WTC11 (cell line): ENCODE data around the gene RPLP1. TPM values are rescaled to one million over a fixed set of nuclear protein-coding genes. Genes with fewer than 3 reads are reported as not detected.

ENCODE experiments used
- ATAC-seq: fragments of 200-7000 bp; cut with Tn5 transposase; 2 replicates; pipeline ENCODE4 v1.10.0; 2021; ENCODE audit warnings: mild to moderate bottlenecking, moderate library complexity
- CTCF ChIA-PET: fragments of 300-600 bp; sonication (Branson Sonifier 250); formaldehyde crosslinking; loops from one replicate; lab custom pipeline; 2021; ENCODE audit warnings: antibody characterized with exemption; lab: Charles Lee
- POLR2A ChIA-PET: fragments of 350-600 bp; sonication (Branson Sonifier 250); formaldehyde crosslinking; loops from one replicate; lab custom pipeline; 2021; ENCODE audit warnings: antibody characterized with exemption; lab: Charles Lee
- DNase-seq: peaks from one replicate; pipeline ENCODE4 v3.0.0; 2021; ENCODE audit warnings: low spot score
- H3K27ac Mint-ChIP-seq: 2 replicates; pipeline ENCODE4 v1.8.0; 2021; ENCODE audit warnings: mixed read lengths
- H3K27me3 Mint-ChIP-seq: 2 replicates; pipeline ENCODE4 v1.8.0; 2021; ENCODE audit warnings: low read depth, mild to moderate bottlenecking, moderate library complexity, mixed read lengths
- H3K36me3 Mint-ChIP-seq: 2 replicates; pipeline ENCODE4 v1.8.0; 2021; ENCODE audit warnings: mixed read lengths
- H3K4me1 Mint-ChIP-seq: 2 replicates; pipeline ENCODE4 v1.8.0; 2022; ENCODE audit warnings: mixed read lengths
- H3K4me3 Mint-ChIP-seq: 2 replicates; pipeline ENCODE4 v1.8.0; 2021; ENCODE audit warnings: mild to moderate bottlenecking, moderate library complexity, mixed read lengths
- H3K9me3 Mint-ChIP-seq: 2 replicates; pipeline ENCODE4 v1.8.0; 2021; ENCODE audit warnings: mixed read lengths
- ATF1 ChIP-seq: sonication (generic); formaldehyde crosslinking; IDR thresholded peaks from 2 replicates; pipeline ENCODE4 v1.8.1; 2023; ENCODE audit warnings: mild to moderate bottlenecking, moderate library complexity, missing genetic modification reagents
- CREB1 ChIP-seq: sonication (generic); formaldehyde crosslinking; IDR thresholded peaks from 2 replicates; pipeline ENCODE4 v1.8.0; 2023; ENCODE audit warnings: mild to moderate bottlenecking, missing genetic modification reagents
- FOXJ3 ChIP-seq: sonication (generic); formaldehyde crosslinking; IDR thresholded peaks from 2 replicates; pipeline ENCODE4 v1.9.0; 2021; ENCODE audit warnings: missing genetic modification reagents, mild to moderate bottlenecking, borderline replicate concordance
- HMGA2 ChIP-seq: fragments of 250-450 bp; sonication (Bioruptor Pico); IDR thresholded peaks from 2 replicates; pipeline ENCODE4 v1.4.0; 2021; ENCODE audit warnings: mild to moderate bottlenecking, moderate library complexity
- MYBL2 ChIP-seq: sonication (generic); formaldehyde crosslinking; IDR thresholded peaks from 2 replicates; pipeline ENCODE4 v1.8.1; 2023; ENCODE audit warnings: mild to moderate bottlenecking, moderate library complexity, missing genetic modification reagents
- RORB ChIP-seq: fragments of 250-450 bp; sonication (Bioruptor Pico); IDR thresholded peaks from 2 replicates; pipeline ENCODE4 v1.9.0; 2021; ENCODE audit warnings: mild to moderate bottlenecking
- ZNF138 ChIP-seq: sonication (generic); formaldehyde crosslinking; conservative IDR thresholded peaks from 2 replicates; pipeline ENCODE4 v1.8.1; 2022; ENCODE audit warnings: mild to moderate bottlenecking, moderate library complexity, missing genetic modification reagents
- ZNF416 ChIP-seq: fragments of 250-450 bp; sonication (Bioruptor Pico); IDR thresholded peaks from 2 replicates; pipeline ENCODE4 v1.9.0; 2021; ENCODE audit warnings: mild to moderate bottlenecking, inconsistent platforms
- total RNA-seq: library from RNA; stranded (reverse); gene quantifications from 3 replicates; pipeline ENCODE4 v1.2.3, GENCODE V29; 2021
- TF ChIP-seq, protein P1 (sequence below): sonication (generic); formaldehyde crosslinking; IDR thresholded peaks from 2 replicates; pipeline ENCODE4 v1.8.0; 2023; ENCODE audit warnings: missing genetic modification reagents, mild to moderate bottlenecking, borderline replicate concordance
- TF ChIP-seq, protein P2 (sequence below): sonication (generic); formaldehyde crosslinking; IDR thresholded peaks from 2 replicates; pipeline ENCODE4 v1.8.0; 2022; ENCODE audit warnings: mild to moderate bottlenecking, missing genetic modification reagents
- TF ChIP-seq, protein P3 (sequence below): fragments of 250-450 bp; sonication (Bioruptor Pico); IDR thresholded peaks from 2 replicates; pipeline ENCODE4 v1.8.0; 2021; ENCODE audit warnings: mild to moderate bottlenecking
- TF ChIP-seq, protein P4 (sequence below): sonication (generic); formaldehyde crosslinking; IDR thresholded peaks from 2 replicates; pipeline ENCODE4 v1.8.1; 2023; ENCODE audit warnings: mild to moderate bottlenecking, missing genetic modification reagents, moderate library complexity
- TF ChIP-seq, protein P5 (sequence below): sonication (generic); formaldehyde crosslinking; IDR thresholded peaks from 2 replicates; pipeline ENCODE4 v1.8.0; 2023; ENCODE audit warnings: missing genetic modification reagents
- TF ChIP-seq, protein P6 (sequence below): sonication (generic); formaldehyde crosslinking; IDR thresholded peaks from 2 replicates; pipeline ENCODE4 v1.8.1; 2022; ENCODE audit warnings: low read depth, missing genetic modification reagents, borderline replicate concordance
- TF ChIP-seq, protein P7 (sequence below): sonication (generic); formaldehyde crosslinking; IDR thresholded peaks from 2 replicates; pipeline ENCODE4 v1.8.1; 2023; ENCODE audit warnings: mild to moderate bottlenecking, moderate library complexity, missing genetic modification reagents

The RPLP1 gene
- total RNA-seq, 1 experiment from 2014 or later = 2,441 TPM

DNA sequence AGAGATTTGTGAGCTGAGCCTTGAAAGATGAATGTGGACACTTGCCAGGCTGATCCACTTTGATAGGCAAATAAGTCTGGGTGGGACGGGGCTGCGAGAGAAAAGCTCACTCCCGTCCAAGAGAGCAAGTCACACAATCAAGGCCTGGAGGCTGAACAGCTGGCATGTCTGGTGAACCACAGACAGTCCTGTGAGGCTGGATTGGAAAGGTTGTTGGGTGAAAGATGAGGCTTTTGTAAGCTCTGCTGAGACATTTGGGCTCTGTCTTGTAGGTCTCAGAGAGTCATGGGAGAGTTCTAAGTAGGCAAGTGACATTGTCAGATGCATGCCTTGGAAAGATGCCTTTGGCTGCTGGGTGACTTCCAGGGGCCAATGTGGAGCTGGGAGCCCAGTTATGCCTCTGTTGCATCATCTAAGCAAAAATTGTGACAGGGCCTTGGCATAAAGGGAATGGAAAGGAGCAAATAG, 38.5 kb downstream of the RPLP1 start (continued):
- TF ChIP-seq, protein P1, sequence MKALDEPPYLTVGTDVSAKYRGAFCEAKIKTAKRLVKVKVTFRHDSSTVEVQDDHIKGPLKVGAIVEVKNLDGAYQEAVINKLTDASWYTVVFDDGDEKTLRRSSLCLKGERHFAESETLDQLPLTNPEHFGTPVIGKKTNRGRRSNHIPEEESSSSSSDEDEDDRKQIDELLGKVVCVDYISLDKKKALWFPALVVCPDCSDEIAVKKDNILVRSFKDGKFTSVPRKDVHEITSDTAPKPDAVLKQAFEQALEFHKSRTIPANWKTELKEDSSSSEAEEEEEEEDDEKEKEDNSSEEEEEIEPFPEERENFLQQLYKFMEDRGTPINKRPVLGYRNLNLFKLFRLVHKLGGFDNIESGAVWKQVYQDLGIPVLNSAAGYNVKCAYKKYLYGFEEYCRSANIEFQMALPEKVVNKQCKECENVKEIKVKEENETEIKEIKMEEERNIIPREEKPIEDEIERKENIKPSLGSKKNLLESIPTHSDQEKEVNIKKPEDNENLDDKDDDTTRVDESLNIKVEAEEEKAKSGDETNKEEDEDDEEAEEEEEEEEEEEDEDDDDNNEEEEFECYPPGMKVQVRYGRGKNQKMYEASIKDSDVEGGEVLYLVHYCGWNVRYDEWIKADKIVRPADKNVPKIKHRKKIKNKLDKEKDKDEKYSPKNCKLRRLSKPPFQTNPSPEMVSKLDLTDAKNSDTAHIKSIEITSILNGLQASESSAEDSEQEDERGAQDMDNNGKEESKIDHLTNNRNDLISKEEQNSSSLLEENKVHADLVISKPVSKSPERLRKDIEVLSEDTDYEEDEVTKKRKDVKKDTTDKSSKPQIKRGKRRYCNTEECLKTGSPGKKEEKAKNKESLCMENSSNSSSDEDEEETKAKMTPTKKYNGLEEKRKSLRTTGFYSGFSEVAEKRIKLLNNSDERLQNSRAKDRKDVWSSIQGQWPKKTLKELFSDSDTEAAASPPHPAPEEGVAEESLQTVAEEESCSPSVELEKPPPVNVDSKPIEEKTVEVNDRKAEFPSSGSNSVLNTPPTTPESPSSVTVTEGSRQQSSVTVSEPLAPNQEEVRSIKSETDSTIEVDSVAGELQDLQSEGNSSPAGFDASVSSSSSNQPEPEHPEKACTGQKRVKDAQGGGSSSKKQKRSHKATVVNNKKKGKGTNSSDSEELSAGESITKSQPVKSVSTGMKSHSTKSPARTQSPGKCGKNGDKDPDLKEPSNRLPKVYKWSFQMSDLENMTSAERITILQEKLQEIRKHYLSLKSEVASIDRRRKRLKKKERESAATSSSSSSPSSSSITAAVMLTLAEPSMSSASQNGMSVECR (CRISPR knock-in tag) = no peak
- TF ChIP-seq FOXJ3 (CRISPR knock-in tag) = no peak
- TF ChIP-seq, protein P2, sequence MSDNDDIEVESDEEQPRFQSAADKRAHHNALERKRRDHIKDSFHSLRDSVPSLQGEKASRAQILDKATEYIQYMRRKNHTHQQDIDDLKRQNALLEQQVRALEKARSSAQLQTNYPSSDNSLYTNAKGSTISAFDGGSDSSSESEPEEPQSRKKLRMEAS (CRISPR knock-in tag) = no peak
- TF ChIP-seq, all 79 proteins: peak for 0

DNA sequence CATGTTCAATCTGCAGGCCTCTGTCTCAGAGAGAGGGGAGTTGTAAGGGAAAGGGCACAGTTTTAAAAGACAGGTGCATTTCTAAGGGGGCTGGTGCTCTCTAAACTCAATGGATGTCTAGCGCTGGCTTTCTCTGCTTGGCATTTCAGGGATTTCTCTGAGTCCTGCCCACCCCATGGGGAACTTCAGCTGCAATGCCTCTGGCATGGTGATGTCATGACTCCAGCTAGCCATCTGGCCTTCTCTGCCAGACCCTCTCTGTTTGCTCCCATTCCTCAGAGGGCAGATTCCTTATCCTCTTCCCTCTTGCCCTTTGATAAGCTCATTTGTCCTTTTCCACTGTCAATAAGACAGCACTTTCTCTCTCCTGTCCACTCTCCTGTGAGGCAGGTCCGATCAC, 40.8 kb downstream of the RPLP1 start:
- Mint-ChIP-seq H3K4me3 (no peak overlapping the region), H3K4me1 (no peaks in the 10 kb centered on the region), H3K27me3 (no peaks in the 10 kb centered on the region), H3K9me3 (peaks cover 11% of the 10 kb centered on the region), H3K36me3 (no peaks in the 10 kb centered on the region), H3K27ac (no peak overlapping the region)
- CTCF ChIA-PET = interaction anchor here (0.6 to 1.4 kb wide), 3 partner anchors 9 to 406 kb away, joined by 3 to 7 read pairs (median 3); no protein-coding TSS in a partner anchor
- TF ChIP-seq, protein P3, sequence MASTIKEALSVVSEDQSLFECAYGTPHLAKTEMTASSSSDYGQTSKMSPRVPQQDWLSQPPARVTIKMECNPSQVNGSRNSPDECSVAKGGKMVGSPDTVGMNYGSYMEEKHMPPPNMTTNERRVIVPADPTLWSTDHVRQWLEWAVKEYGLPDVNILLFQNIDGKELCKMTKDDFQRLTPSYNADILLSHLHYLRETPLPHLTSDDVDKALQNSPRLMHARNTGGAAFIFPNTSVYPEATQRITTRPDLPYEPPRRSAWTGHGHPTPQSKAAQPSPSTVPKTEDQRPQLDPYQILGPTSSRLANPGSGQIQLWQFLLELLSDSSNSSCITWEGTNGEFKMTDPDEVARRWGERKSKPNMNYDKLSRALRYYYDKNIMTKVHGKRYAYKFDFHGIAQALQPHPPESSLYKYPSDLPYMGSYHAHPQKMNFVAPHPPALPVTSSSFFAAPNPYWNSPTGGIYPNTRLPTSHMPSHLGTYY (CRISPR knock-in tag) = no peak
- TF ChIP-seq, protein P4, sequence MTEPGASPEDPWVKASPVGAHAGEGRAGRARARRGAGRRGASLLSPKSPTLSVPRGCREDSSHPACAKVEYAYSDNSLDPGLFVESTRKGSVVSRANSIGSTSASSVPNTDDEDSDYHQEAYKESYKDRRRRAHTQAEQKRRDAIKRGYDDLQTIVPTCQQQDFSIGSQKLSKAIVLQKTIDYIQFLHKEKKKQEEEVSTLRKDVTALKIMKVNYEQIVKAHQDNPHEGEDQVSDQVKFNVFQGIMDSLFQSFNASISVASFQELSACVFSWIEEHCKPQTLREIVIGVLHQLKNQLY (CRISPR knock-in tag) = no peak
- ATAC-seq (no peak), DNase-seq (no peak)
- POLR2A ChIA-PET = no interaction called here

DNA sequence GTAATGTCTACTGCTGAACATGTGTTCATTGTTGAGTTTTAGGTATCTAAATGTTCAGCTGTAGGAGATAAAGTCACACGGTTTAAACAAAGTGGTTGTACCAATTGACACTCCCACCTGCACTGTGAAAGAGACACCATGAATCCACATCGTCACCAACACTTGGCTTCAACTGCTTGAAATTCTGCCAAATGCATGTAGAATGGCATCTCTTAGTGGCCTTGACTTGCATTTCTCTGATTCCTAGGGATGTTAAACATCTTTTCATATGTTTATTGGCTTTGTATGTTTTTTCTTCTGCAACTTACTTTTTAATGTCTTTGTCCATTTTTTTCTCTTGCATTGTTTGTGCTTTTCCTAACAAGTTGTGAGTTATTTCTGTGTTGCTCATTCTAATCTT, 43.4 kb downstream of the RPLP1 start:
- DNase-seq = no peak
- no peak for TF ChIP-seq ATF1 (CRISPR knock-in tag)
- no peak for TF ChIP-seq RORB (CRISPR knock-in tag)
- no peak for TF ChIP-seq ZNF138 (CRISPR knock-in tag)
- no peak for TF ChIP-seq HMGA2 (CRISPR knock-in tag)
- TF ChIP-seq, protein P5, sequence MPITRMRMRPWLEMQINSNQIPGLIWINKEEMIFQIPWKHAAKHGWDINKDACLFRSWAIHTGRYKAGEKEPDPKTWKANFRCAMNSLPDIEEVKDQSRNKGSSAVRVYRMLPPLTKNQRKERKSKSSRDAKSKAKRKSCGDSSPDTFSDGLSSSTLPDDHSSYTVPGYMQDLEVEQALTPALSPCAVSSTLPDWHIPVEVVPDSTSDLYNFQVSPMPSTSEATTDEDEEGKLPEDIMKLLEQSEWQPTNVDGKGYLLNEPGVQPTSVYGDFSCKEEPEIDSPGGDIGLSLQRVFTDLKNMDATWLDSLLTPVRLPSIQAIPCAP (CRISPR knock-in tag) = no peak
- TF ChIP-seq, protein P6, sequence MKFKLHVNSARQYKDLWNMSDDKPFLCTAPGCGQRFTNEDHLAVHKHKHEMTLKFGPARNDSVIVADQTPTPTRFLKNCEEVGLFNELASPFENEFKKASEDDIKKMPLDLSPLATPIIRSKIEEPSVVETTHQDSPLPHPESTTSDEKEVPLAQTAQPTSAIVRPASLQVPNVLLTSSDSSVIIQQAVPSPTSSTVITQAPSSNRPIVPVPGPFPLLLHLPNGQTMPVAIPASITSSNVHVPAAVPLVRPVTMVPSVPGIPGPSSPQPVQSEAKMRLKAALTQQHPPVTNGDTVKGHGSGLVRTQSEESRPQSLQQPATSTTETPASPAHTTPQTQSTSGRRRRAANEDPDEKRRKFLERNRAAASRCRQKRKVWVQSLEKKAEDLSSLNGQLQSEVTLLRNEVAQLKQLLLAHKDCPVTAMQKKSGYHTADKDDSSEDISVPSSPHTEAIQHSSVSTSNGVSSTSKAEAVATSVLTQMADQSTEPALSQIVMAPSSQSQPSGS (CRISPR knock-in tag) = no peak
- no peak for TF ChIP-seq CREB1 (CRISPR knock-in tag)
- TF ChIP-seq, protein P2 (CRISPR knock-in tag) = no peak
- no peak for TF ChIP-seq MYBL2 (CRISPR knock-in tag)
- no peak for TF ChIP-seq ZNF416
- TF ChIP-seq, protein P7, sequence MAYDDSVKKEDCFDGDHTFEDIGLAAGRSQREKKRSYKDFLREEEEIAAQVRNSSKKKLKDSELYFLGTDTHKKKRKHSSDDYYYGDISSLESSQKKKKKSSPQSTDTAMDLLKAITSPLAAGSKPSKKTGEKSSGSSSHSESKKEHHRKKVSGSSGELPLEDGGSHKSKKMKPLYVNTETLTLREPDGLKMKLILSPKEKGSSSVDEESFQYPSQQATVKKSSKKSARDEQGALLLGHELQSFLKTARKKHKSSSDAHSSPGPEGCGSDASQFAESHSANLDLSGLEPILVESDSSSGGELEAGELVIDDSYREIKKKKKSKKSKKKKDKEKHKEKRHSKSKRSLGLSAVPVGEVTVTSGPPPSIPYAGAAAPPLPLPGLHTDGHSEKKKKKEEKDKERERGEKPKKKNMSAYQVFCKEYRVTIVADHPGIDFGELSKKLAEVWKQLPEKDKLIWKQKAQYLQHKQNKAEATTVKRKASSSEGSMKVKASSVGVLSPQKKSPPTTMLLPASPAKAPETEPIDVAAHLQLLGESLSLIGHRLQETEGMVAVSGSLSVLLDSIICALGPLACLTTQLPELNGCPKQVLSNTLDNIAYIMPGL (CRISPR knock-in tag) = no peak
- ATAC-seq = no peak
- H3K27ac Mint-ChIP-seq = no peak overlapping the region
- no peak overlapping the region for H3K4me3 Mint-ChIP-seq
- ChIA-PET CTCF (no interaction called here), POLR2A (no interaction called here)
- no peaks in the 10 kb centered on the region for H3K36me3 Mint-ChIP-seq
- peaks cover 6% of the 10 kb centered on the region for H3K4me1 Mint-ChIP-seq
- H3K9me3 Mint-ChIP-seq = peaks cover 10% of the 10 kb centered on the region
- H3K27me3 Mint-ChIP-seq = no peaks in the 10 kb centered on the region
